HepG2 (cell line): ENCODE measurements around the gene ZFHX3. TPM values are rescaled to one million over a fixed set of nuclear protein-coding genes. Genes with fewer than 3 reads are reported as not detected.

ENCODE experiments used
- ZNF724P ChIP-seq: sonication (generic); formaldehyde crosslinking; IDR thresholded peaks from 2 replicates; pipeline ENCODE4 v1.8.0; 2022; ENCODE audit warnings: missing genetic modification reagents, borderline replicate concordance
- polyA plus RNA-seq, 8 experiments: library from polyadenylated mRNA; depleted of rRNA in 3 of 8; stranded (reverse) in 7 of 8; unstranded in 1 of 8; fragments of >200 nt; fragmentation: Illumina TruSeq in 4 of 8; extraction: Trizol in 4 of 8; gene quantifications; 2 replicates each; pipeline versions ENCODE4 v1.2.1 to v1.2.3, GENCODE V29; 2011 to 2016; ENCODE audit warnings: low read depth in 4 of 8, missing spikeins in 1 of 8, mixed read lengths in 1 of 8; ENCODE audit not compliant: insufficient read depth in 1 of 8
- total RNA-seq, 5 experiments: library from RNA; depleted of rRNA; stranded (reverse); fragments of >200 nt; fragmentation: Illumina TruSeq; extraction: Trizol; gene quantifications; 2 replicates each; pipeline ENCODE4 v1.2.3, GENCODE V29; 2016; ENCODE audit warnings: low read depth in 1 of 5
- TF ChIP-seq, protein P1 (sequence below): IDR thresholded peaks from 2 replicates; pipeline ENCODE4 v1.6.1; 2012; ENCODE audit warnings: low read length, improper control_type of control experiment
- TF ChIP-seq, protein P2 (sequence below): sonication (generic); formaldehyde crosslinking; IDR thresholded peaks from 2 replicates; pipeline ENCODE4 v1.4.0; 2020; ENCODE audit warnings: missing genetic modification reagents
- TF ChIP-seq, protein P3 (sequence below): sonication (generic); formaldehyde crosslinking; IDR thresholded peaks from one replicate; pipeline ENCODE4 v1.5.1; 2020; ENCODE audit warnings: mild to moderate bottlenecking, missing genetic modification reagents; ENCODE audit errors: not compliant biosample characterization

The ZFHX3 gene
- total and polyA plus RNA-seq, 2 of the 13 experiments (the other 11 are each of a cell fraction or from before 2014, with no cell fraction given): 5.0 to 6.0 TPM

DNA sequence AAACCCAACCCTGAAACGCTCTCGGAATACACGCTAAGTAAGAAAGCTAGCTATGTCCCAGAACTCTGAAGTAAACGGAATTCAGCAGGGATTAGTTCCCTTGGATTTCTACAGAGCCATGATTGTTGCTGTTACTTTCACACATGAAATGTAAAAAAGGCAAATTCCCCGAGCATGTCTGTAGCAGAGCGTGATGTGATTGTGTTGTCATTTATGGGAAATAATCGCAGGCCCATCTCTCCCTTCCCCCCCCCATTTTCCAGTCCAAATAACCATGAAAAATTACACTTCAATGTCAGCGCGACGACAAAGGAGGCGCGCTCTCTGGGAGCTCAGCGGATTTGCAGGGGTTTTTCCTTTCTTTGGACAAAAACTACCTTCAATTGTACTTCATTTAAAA, 209.0 kb downstream of the ZFHX3 start (continued):
- TF ChIP-seq, protein P1, sequence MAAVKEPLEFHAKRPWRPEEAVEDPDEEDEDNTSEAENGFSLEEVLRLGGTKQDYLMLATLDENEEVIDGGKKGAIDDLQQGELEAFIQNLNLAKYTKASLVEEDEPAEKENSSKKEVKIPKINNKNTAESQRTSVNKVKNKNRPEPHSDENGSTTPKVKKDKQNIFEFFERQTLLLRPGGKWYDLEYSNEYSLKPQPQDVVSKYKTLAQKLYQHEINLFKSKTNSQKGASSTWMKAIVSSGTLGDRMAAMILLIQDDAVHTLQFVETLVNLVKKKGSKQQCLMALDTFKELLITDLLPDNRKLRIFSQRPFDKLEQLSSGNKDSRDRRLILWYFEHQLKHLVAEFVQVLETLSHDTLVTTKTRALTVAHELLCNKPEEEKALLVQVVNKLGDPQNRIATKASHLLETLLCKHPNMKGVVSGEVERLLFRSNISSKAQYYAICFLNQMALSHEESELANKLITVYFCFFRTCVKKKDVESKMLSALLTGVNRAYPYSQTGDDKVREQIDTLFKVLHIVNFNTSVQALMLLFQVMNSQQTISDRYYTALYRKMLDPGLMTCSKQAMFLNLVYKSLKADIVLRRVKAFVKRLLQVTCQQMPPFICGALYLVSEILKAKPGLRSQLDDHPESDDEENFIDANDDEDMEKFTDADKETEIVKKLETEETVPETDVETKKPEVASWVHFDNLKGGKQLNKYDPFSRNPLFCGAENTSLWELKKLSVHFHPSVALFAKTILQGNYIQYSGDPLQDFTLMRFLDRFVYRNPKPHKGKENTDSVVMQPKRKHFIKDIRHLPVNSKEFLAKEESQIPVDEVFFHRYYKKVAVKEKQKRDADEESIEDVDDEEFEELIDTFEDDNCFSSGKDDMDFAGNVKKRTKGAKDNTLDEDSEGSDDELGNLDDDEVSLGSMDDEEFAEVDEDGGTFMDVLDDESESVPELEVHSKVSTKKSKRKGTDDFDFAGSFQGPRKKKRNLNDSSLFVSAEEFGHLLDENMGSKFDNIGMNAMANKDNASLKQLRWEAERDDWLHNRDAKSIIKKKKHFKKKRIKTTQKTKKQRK: no peak
- TF ChIP-seq ZNF724P: no peak
- TF ChIP-seq, protein P2, sequence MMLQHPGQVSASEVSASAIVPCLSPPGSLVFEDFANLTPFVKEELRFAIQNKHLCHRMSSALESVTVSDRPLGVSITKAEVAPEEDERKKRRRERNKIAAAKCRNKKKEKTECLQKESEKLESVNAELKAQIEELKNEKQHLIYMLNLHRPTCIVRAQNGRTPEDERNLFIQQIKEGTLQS (CRISPR knock-in tag): no peak
- TF ChIP-seq, protein P3, sequence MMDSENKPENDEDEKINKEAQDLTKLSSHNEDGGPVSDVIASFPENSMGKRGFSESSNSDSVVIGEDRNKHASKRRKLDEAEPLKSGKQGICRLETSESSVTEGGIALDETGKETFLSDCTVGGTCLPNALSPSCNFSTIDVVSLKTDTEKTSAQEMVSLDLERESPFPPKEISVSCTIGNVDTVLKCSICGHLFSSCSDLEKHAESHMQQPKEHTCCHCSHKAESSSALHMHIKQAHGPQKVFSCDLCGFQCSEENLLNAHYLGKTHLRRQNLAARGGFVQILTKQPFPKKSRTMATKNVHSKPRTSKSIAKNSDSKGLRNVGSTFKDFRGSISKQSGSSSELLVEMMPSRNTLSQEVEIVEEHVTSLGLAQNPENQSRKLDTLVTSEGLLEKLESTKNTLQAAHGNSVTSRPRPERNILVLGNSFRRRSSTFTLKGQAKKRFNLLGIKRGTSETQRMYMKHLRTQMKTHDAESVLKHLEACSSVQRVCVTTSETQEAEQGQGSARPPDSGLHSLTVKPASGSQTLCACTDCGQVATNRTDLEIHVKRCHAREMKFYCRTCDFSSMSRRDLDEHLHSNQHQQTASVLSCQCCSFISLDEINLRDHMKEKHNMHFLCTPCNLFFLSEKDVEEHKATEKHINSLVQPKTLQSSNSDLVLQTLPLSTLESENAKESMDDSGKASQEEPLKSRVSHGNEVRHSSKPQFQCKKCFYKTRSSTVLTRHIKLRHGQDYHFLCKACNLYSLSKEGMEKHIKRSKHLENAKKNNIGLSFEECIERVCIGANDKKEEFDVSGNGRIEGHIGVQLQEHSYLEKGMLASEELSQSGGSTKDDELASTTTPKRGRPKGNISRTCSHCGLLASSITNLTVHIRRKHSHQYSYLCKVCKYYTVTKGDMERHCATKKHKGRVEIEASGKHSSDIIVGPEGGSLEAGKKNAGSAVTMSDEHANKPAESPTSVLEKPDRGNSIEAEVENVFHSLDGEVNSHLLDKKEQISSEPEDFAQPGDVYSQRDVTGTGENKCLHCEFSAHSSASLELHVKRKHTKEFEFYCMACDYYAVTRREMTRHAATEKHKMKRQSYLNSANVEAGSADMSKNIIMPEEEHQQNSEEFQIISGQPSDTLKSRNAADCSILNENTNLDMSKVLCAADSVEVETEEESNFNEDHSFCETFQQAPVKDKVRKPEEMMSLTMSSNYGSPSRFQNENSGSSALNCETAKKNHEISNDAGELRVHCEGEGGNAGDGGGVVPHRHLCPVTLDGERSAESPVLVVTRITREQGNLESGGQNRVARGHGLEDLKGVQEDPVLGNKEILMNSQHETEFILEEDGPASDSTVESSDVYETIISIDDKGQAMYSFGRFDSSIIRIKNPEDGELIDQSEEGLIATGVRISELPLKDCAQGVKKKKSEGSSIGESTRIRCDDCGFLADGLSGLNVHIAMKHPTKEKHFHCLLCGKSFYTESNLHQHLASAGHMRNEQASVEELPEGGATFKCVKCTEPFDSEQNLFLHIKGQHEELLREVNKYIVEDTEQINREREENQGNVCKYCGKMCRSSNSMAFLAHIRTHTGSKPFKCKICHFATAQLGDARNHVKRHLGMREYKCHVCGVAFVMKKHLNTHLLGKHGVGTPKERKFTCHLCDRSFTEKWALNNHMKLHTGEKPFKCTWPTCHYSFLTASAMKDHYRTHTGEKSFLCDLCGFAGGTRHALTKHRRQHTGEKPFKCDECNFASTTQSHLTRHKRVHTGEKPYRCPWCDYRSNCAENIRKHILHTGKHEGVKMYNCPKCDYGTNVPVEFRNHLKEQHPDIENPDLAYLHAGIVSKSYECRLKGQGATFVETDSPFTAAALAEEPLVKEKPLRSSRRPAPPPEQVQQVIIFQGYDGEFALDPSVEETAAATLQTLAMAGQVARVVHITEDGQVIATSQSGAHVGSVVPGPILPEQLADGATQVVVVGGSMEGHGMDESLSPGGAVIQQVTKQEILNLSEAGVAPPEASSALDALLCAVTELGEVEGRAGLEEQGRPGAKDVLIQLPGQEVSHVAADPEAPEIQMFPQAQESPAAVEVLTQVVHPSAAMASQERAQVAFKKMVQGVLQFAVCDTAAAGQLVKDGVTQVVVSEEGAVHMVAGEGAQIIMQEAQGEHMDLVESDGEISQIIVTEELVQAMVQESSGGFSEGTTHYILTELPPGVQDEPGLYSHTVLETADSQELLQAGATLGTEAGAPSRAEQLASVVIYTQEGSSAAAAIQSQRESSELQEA: no peak
